Osteocyte (in vitro differentiated cells): ENCODE results near the gene OCIAD2. TPM values are rescaled to one million over a fixed set of nuclear protein-coding genes. Genes with fewer than 3 reads are reported as not detected.

ENCODE experiments used
- DNase-seq: peaks from one replicate; pipeline ENCODE4 v3.0.0; 2021; ENCODE audit warnings: mixed read lengths; ENCODE audit not compliant: unreplicated experiment; ENCODE audit errors: extremely low spot score
- H3K27ac Mint-ChIP-seq: one replicate; pipeline ENCODE4 v1.8.0; 2021; ENCODE audit warnings: mild to moderate bottlenecking, mixed read lengths; ENCODE audit not compliant: unreplicated experiment
- H3K27me3 Mint-ChIP-seq: one replicate; pipeline ENCODE4 v1.8.0; 2021; ENCODE audit warnings: mixed read lengths; ENCODE audit not compliant: unreplicated experiment
- H3K36me3 Mint-ChIP-seq: one replicate; pipeline ENCODE4 v1.8.0; 2021; ENCODE audit warnings: mixed read lengths; ENCODE audit not compliant: unreplicated experiment
- H3K4me1 Mint-ChIP-seq: one replicate; pipeline ENCODE4 v1.8.0; 2021; ENCODE audit warnings: mixed read lengths; ENCODE audit not compliant: unreplicated experiment
- H3K4me3 Mint-ChIP-seq: one replicate; pipeline ENCODE4 v1.8.0; 2021; ENCODE audit warnings: mild to moderate bottlenecking, moderate library complexity, mixed read lengths; ENCODE audit not compliant: unreplicated experiment
- H3K9me3 Mint-ChIP-seq: one replicate; pipeline ENCODE4 v1.8.0; 2021; ENCODE audit warnings: mixed read lengths; ENCODE audit not compliant: unreplicated experiment
- total RNA-seq: library from RNA; stranded (reverse); gene quantifications from 2 replicates; pipeline ENCODE4 v1.2.1, GENCODE V29; 2021
- TF ChIP-seq, protein P1 (sequence below): fragments of 200-600 bp; sonication (generic); IDR thresholded peaks from 2 replicates; pipeline ENCODE4 v1.5.0; 2021; ENCODE audit warnings: antibody characterized with exemption, mild to moderate bottlenecking, moderate library complexity

OCIAD2 gene
- total RNA-seq, 1 donor from 2014 or later = 8.7 TPM

DNA sequence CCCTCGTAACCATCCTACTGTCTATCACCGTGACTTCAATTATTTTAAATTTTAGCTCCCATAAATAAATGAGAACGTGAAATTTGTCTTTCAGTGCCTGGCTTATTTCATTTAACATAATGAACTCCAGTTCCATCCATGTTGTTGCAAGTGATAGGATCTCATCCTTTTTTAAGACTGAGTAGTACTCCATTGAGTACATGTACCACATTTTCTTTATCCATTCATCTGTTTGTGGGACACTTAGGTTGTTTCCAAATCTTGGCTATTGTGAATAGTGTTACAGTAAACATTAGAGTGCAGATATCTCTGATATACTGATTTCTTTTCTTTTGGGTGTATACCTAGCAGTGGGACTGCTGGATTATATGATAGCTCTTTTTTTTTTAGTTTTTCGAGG, 42.8 kb downstream of the OCIAD2 start:
- Mint-ChIP-seq H3K36me3 (peaks cover 20% of the 10 kb centered on the region), H3K9me3 (peaks cover 7% of the 10 kb centered on the region), H3K4me3 (no peak overlapping the region), H3K27ac (no peak overlapping the region), H3K27me3 (no peaks in the 10 kb centered on the region), H3K4me1 (no peaks in the 10 kb centered on the region)
- TF ChIP-seq, protein P1, sequence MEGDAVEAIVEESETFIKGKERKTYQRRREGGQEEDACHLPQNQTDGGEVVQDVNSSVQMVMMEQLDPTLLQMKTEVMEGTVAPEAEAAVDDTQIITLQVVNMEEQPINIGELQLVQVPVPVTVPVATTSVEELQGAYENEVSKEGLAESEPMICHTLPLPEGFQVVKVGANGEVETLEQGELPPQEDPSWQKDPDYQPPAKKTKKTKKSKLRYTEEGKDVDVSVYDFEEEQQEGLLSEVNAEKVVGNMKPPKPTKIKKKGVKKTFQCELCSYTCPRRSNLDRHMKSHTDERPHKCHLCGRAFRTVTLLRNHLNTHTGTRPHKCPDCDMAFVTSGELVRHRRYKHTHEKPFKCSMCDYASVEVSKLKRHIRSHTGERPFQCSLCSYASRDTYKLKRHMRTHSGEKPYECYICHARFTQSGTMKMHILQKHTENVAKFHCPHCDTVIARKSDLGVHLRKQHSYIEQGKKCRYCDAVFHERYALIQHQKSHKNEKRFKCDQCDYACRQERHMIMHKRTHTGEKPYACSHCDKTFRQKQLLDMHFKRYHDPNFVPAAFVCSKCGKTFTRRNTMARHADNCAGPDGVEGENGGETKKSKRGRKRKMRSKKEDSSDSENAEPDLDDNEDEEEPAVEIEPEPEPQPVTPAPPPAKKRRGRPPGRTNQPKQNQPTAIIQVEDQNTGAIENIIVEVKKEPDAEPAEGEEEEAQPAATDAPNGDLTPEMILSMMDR = no peak
- no peak for DNase-seq

DNA sequence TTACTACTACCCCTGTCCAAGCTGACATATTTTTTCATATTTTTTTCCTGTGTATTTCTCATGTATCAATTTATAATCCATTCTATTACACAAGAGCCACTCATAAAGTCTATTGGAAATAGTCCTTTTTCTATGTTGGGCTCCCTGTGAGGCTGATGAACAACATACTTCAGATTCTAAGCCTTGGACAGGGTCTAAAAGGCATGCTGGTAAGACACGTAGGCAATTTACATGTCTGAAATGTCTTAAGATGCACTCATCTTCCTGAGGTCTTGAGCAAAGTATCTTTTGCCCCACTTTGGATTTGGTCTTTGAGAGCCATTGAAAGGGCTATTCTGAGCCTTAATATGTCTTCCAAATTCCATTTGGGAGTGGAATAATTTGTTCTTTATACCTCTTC, 43.9 kb downstream of the OCIAD2 start:
- Mint-ChIP-seq H3K27me3 (no peaks in the 10 kb centered on the region), H3K4me1 (no peaks in the 10 kb centered on the region), H3K27ac (no peak overlapping the region), H3K9me3 (peaks cover 6% of the 10 kb centered on the region), H3K4me3 (no peak overlapping the region), H3K36me3 (peaks cover 30% of the 10 kb centered on the region)
- DNase-seq = no peak
- TF ChIP-seq, protein P1 = no peak

DNA sequence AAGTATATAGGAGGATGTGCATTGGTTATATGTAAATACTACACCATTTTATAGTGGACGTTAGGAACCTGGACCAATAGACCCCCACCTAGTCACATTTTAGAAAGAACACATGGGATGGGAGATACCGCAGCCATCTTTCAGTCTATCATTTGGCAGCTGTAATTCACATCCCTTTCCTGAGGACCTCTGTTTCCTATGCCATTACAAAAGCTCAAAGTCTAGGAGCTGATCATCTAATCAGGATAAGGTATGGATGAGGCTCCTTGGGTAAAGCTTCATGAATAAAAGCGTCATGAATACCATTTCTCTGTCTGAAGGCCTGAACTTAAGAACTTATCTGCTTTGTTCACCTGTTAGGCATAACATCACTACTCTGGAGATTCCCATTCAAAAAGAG, 44.5 kb downstream of the OCIAD2 start:
- Mint-ChIP-seq H3K4me3 (no peak overlapping the region), H3K9me3 (peaks cover 6% of the 10 kb centered on the region), H3K36me3 (peaks cover 31% of the 10 kb centered on the region), H3K27ac (no peak overlapping the region), H3K4me1 (no peaks in the 10 kb centered on the region), H3K27me3 (no peaks in the 10 kb centered on the region)
- TF ChIP-seq, protein P1 = no peak
- no peak for DNase-seq

DNA sequence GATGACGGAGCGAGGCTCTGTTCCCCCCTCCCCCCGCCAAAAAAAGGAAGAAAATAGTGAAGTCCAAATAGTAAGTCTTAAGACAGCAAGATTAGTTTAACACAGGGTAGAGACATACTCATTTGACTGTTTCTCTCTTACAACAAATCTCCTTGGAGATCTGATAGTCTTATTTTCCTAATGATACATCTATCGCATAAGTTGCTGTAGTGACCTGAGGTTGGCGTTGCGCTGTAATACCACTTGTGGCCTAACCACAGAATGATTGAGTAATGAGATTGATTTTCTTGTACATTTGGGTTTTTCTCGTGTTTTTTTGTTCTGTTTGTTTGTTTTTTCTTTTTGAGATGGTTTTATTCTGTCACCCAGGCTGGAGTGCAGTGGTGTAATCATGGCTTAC, 48.4 kb downstream of the OCIAD2 start:
- H3K9me3 Mint-ChIP-seq = no peaks in the 10 kb centered on the region
- no peaks in the 10 kb centered on the region for H3K4me1 Mint-ChIP-seq
- H3K4me3 Mint-ChIP-seq = no peak overlapping the region
- no peak for DNase-seq
- no peak overlapping the region for H3K27ac Mint-ChIP-seq
- TF ChIP-seq, protein P1 = no peak
- H3K27me3 Mint-ChIP-seq = no peaks in the 10 kb centered on the region
- peaks cover 40% of the 10 kb centered on the region for H3K36me3 Mint-ChIP-seq

DNA sequence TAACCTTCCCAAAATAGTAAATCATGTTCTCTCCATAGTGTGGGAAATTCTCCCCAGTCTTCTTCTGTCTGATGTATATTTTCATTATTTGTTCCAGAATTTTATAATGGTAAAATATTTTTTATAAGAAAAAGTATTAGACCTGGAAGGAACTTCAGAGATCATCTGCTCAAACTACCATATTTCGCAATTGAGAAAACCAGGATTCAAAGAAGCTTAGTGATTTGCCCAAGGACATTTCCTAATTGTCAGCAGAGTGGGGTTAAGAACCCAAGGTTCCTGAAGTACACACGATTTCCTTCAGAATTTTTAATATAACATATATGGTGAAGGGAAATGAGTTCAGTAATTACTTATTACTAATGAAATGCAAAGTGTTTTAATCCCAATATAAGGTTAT, 51.6 kb downstream of the OCIAD2 start:
- no peak for DNase-seq
- Mint-ChIP-seq H3K4me3 (no peak overlapping the region), H3K36me3 (peaks cover 42% of the 10 kb centered on the region), H3K27me3 (no peaks in the 10 kb centered on the region), H3K27ac (no peak overlapping the region), H3K9me3 (no peaks in the 10 kb centered on the region), H3K4me1 (no peaks in the 10 kb centered on the region)
- TF ChIP-seq, protein P1 = no peak
